HG03342 (cell line): ENCODE results near the gene IL3.

ENCODE experiments used
- ATAC-seq: cut with Tn5 transposase; IDR thresholded peaks from one replicate; pipeline ENCODE4 v1.9.1; 2021; ENCODE audit warnings: mild to moderate bottlenecking, moderate library complexity; ENCODE audit not compliant: unreplicated experiment

Gene IL3

DNA sequence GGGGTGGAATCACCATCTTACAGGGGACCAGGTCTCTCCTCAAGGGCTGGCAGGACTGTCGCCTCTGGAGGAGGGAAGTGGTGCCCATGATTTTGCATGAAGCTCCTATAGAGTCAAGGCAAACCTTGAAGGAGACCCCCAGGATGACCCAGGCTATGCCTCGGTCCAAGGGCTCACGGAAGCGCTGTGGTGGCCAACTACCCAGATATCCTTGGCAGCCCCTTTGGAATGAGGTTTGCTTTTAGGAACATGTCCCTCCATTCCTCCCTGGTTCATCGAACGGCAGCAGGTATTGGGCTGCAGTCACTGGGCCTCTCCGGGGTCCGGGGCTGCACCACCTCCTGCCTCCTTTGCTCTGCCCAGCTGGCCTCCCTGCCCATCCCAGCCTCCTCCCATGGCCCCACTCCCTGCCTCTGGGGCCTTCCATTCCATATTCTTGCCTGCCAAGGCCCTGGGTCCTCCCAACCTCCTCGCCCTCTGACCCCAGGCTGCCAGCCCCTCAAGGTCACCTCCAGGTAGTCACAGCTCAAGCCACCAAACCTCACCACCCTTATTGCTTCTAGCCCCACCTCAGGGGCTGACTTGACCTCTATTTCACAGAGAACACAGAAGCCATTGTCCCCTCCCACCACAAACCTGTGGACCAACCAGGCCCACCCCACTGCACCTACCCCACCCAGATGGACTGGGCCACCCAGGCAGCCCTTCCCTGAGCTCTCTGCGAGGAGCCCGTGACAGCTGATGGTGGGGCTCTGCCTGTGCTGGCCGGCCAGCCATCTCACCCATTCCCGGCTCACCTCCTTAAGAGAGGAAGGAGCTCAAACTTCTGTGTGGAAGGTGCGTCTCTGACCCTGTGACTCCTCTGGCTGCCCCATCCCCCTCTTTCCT, 3.6 kb upstream of the IL3 start:
- no peak for ATAC-seq

GRCh38 chr5:132057498-132058255, 2.8 kb upstream of the IL3 start:
- no peak for ATAC-seq

DNA sequence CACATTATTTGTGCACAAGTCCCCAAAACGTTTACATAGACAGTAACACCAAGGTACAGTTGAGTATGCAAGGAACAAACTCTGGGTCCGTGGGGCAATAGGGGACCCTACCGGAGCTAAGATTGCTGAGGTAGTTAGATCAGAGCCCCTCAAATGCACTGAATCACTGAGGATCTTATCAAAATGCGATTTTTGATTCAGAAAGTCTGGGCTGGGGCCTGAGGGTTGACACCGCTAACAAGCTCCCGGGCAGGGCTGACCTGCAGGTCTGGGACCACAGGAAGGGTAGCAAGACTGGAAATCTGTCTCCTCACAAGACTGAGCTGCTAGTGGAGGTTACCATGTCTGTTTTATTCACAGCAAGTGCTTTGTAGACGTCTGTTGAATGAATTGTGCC, 1.8 kb upstream of the IL3 start:
- no peak for ATAC-seq

- ATAC-seq = no peak
Observed at GRCh38 chr5:132059043-132059695, 1.3 kb upstream of the IL3 start.

DNA sequence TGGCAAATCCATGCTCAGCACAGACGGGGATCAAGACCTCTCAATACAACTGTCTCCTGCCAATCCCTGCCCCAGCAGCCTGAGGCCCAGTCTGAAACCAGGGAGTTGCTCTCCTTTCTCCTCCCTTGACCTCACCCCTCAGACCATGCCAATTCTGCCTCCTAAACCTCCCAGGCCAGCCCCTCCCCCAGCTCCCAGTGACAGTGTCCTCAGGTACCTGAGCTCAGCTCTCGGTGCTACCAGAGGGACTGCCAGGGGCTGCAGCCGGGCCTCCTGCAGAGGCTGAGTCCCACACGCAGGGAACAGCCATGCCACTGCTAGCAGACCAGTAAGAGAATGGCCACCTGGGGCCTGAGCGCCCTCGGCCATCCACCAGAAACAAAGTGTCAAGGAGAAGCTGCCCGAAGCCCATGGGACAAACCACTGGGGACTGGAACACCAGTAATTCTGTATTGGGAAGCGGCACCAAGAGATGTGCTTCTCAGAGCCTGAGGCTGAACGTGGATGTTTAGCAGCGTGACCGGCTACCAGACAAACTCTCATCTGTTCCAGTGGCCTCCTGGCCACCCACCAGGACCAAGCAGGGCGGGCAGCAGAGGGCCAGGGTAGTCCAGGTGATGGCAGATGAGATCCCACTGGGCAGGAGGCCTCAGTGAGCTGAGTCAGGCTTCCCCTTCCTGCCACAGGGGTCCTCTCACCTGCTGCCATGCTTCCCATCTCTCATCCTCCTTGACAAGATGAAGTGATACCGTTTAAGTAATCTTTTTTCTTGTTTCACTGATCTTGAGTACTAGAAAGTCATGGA, 557 bp upstream of the IL3 start:
- ATAC-seq = no peak

GRCh38 chr5:132063090-132063911, 2.8 kb downstream of the IL3 start:
- ATAC-seq = peak; percentile 66

- ATAC-seq = no peak
Observed at GRCh38 chr5:132064140-132064539, 3.7 kb downstream of the IL3 start.

DNA sequence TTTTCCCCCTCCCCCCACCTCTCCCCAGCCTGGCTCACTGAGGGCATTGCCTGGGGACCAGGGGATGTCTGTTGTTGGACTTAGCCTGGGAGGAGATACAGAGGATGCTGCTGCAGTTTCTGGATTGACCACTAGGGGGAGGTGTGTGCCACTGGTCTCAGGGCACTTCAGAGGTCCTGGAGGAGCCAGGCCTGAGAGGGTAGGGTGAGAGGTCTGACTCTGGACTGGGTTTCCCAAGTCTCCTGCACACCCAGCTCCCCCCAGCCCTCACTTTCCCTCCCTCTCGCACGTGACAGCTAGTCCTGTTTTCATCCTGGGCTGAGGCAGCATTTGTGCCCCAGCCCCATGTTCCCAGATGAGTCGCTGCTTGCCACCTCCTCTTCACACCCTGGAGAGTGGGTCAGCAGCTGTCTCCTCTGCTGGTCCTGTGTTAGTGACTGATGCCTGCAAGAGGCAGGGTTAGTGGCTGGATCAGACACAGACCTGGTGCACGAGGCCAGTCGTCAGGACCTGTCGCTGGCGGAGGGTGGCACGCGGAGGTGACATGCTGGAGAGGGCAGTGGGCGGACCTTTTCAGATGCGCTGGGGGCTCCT, 4.4 kb downstream of the IL3 start:
- ATAC-seq = peak; percentile 67

DNA sequence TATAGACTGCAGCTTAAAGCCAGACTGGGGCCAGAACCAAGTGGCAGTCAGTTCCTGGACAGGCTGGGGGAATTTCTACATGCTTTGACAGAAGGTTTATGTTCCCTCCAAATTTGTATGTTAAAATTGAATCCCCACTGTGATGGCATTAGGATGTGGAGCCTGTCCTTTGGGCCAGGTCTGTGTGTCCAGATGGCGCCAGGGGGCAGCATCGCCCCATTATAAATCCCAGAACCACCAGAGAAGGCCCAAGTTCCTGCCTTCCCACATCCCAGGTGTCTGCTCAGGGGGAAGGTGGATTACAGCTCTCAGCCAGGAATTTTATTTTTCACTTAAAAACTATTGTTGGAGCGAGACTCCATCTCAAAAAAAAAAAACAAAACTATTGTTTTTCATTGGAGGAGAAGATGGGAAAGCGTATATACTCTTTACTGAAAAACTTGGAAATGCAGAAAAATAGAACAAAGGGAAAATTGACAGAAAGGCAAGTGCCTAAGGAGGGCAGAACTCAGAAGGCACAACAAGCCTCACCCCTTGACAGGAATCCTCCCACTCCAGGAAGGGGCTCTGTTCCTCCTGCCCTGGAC, 5.0 kb downstream of the IL3 start:
- ATAC-seq = no peak

DNA sequence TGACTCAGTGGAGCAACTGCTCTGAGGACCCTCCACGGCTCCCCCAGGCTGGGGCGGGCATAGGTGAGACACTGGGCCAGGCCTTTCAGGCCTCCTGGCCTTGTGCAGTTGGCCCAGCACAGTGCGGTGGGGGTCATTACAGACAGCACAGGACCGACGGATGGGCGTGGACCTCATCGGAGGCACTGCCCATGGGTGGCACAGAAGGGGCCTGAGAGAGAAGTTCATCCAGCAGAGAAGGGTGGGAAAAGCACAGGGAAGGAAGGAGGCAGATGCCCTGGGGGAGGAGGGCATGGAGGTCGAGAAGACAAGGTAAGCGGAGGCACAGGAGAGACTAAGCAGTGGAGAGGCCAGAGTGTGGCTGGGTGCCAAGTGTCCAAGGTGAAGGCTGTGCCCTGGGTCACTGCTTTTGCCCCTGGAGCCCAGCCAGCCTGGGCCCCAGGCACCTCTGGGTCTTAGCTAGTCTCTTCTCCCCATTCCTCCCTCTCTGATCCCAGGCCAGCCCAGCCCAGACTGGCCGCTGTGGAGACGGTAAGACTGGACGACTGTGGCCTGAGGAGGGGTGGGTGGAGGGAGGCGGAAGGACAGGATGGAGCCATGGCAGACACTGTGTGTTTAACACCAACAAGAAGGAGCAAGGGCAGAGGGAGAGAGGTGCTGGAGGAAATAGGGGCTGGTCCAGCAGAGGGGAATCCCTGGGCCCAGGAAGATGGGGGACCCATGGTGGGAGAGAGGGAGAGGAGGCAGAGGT, 5.7 kb downstream of the IL3 start:
- ATAC-seq = no peak

DNA sequence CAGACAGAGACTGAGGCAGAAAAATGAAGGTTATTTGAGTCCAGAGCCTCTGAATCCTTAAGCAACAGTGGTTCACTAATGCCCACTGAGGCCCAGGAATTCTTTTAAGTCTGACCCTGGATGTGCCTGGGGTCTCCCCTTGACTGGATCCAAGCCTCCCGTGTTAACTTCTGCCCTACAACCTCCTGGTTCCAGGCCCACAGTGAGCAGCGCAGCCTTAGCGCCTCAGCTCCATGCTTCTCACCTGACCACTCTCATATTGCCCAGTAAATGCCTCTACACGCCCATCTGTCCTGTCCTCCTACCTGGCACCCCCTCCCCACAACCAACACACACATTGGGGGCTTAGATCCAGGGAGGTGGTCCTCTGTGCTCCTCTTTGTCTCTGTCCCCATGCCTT, 6.4 kb downstream of the IL3 start:
- ATAC-seq = no peak

- no peak for ATAC-seq
Observed at GRCh38 chr5:132067451-132067850, 7.0 kb downstream of the IL3 start.

DNA sequence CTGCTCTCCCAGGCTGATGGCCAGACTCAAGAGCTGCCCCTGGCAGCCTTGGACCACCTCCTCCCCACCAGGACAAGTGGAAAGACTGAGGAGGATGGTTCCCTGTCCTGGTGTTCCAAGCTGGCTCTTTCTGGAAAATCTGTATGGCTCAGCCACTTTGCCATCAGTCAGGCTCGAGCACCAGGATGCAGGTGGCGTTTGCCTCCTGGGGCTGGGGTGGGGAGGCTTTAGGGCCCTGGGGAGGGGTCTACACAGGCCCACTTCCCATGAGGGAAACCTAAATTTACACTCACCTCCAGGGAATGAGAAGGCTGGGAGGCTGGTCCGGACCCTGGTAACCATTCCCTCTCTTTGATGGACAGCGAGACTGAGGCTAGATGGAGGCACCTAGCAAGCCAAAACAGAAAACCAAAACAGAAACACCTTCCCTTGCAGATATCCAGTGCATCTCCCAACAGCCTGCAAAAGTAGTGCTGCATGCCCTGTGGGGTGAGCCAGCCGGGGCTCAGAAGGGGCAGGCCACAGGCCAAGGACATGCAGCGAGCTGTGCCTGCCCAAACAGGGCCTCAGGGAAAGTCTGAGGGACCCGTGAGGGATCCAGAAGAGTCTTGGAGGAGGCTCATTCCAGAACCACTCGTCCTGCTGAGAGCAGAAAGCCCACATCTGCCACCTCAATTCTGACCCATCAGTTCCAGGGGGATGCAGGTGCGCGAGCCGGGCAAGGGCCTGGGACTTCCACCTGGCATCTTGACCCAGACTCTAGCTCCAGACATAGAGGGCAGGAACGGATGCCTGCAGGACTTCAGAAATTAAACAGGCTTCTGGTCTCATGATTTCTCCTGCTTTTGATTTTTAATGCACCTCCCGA, 7.7 kb downstream of the IL3 start:
- no peak for ATAC-seq

- ATAC-seq = no peak
Observed at GRCh38 chr5:132069561-132069960, 9.1 kb downstream of the IL3 start.

GRCh38 chr5:132069994-132070393, 9.5 kb downstream of the IL3 start:
- ATAC-seq = no peak

GRCh38 chr5:132070460-132071337, 10.2 kb downstream of the IL3 start:
- no peak for ATAC-seq

DNA sequence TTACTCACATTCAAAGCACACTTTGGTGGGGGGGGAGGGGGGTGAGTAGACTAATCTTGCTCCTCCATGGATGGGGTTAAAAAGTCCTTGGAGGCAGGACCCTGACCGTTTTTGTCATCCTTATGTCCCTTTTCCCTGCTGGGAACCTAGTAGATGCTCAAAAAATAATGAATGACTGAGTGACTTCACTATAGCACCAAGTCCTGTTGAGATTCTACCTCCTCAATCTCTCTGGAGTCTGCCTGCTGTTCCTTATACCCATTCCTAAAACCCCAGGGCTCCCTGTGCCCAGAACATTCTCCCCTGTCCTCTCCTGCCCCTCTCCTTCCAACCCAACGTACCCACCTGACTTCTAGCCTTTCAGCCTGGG, 10.9 kb downstream of the IL3 start:
- no peak for ATAC-seq
